ENCODE data around the gene RBMY1D.
"Not testable (repeated sequence)": the region's sequence is repeated elsewhere in the genome, so short reads cannot be mapped to it uniquely, and the experiment has no call there.

The RBMY1D gene
- total RNA-seq = 0 reads per million in 2 donors

- DNase-seq = not testable (repeated sequence)
Observed at GRCh38 chrY:21894426-21894825, at the start of gene RBMY1D. Gene RBMY1D, minus strand, starts transcription at chrY:21894526. Its CDS starts 2,013 bp downstream, at chrY:21892513.

- not testable (repeated sequence) for DNase-seq
Observed at GRCh38 chrY:21917932-21918331, 23.6 kb upstream of the RBMY1D start, which contains the start of gene RBMY1E. Gene RBMY1E, minus strand, starts transcription at chrY:21918032. Its CDS starts 1,978 bp downstream, at chrY:21916054.

GRCh38 chrY:21869407-21870076 is 24.8 kb downstream of the RBMY1D start:
- DNase-seq = not testable (repeated sequence)

- DNase-seq = no peak
Observed at GRCh38 chrY:21845481-21845880, 48.8 kb downstream of the RBMY1D start.

GRCh38 chrY:21842090-21842489 is 52.2 kb downstream of the RBMY1D start:
- no peak for DNase-seq

GRCh38 chrY:21839489-21839888 is 54.8 kb downstream of the RBMY1D start:
- DNase-seq = no peak

- DNase-seq = no peak
Observed at GRCh38 chrY:21836343-21836742, 58.0 kb downstream of the RBMY1D start.

GRCh38 chrY:21835052-21835451 is 59.3 kb downstream of the RBMY1D start:
- DNase-seq = no peak
